ENCODE data around the gene SLC35A2. TPM values are rescaled to one million over a fixed set of nuclear protein-coding genes. Genes with fewer than 3 reads are reported as not detected.

Gene SLC35A2
- total RNA-seq, 1 experiment from 2014 or later, result 61.4 TPM

DNA sequence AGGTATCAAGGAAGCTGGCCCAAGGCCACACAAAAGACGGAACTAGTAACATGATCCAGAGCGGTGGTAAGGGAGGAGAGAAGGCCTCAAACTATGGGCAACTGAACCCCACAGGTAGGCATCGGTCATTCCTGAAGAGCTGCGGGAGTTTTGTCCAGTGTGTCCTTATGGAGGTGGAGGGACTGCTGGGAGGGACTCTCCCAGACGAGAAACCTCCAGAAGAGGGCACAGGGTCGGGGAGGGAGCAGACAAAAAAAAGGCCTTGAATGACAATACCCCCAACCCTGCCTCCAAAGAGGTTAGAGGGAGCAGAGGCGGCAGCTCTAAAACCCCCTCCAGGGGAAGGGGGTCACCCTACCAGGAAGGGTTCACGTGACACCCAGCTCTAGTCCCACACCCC lies 7.3 kb downstream of the SLC35A2 start:
- ChIA-PET POLR2A (interaction anchor here (0.6 kb wide), 1 partner anchor 13 kb away, joined by 5 read pairs; no protein-coding TSS in a partner anchor), CTCF (no interaction called here)
- Histone ChIP-seq H3K4me1 (no peaks in the 10 kb centered on the region), H3K27me3 (replicated peaks; ENCODE audit: control insufficient read depth, insufficient read depth, low read length) (no peaks in the 10 kb centered on the region), H3K9me3 (no peaks in the 10 kb centered on the region), H3K4me3 (ENCODE audit: low read depth, low read length) (no peak overlapping the region), H3K36me3 (ENCODE audit: control insufficient read depth, insufficient read depth, low read length) (no peaks in the 10 kb centered on the region; the same call in 1 of the 2 replicates)
- Mint-ChIP-seq H3K4me3 (ENCODE audit: unreplicated experiment) (no peak overlapping the region), H3K27ac (ENCODE audit: unreplicated experiment) (no peak overlapping the region), H3K36me3 (ENCODE audit: insufficient read depth, unreplicated experiment) (peaks cover 52% of the 10 kb centered on the region), H3K9me3 (ENCODE audit: unreplicated experiment) (no peaks in the 10 kb centered on the region), H3K4me1 (ENCODE audit: low read depth, unreplicated experiment) (no peaks in the 10 kb centered on the region), H3K27me3 (ENCODE audit: insufficient read depth, unreplicated experiment) (no peaks in the 10 kb centered on the region)
- intact Hi-C loops (cut with micrococcal nuclease; ENCODE audit: unreplicated experiment), result no loop called here
- no TSS peak for BruUV-seq (replicated peaks)
- TF ChIP-seq, protein P1, sequence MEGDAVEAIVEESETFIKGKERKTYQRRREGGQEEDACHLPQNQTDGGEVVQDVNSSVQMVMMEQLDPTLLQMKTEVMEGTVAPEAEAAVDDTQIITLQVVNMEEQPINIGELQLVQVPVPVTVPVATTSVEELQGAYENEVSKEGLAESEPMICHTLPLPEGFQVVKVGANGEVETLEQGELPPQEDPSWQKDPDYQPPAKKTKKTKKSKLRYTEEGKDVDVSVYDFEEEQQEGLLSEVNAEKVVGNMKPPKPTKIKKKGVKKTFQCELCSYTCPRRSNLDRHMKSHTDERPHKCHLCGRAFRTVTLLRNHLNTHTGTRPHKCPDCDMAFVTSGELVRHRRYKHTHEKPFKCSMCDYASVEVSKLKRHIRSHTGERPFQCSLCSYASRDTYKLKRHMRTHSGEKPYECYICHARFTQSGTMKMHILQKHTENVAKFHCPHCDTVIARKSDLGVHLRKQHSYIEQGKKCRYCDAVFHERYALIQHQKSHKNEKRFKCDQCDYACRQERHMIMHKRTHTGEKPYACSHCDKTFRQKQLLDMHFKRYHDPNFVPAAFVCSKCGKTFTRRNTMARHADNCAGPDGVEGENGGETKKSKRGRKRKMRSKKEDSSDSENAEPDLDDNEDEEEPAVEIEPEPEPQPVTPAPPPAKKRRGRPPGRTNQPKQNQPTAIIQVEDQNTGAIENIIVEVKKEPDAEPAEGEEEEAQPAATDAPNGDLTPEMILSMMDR (IDR thresholded peaks at IDR 0.05; ENCODE audit: insufficient read depth in 1 of 2, low read depth in 1 of 2, low read length in 1 of 2, severe bottlenecking in 1 of 2, unreplicated experiment in 1 of 2), result no peak
- no peak for DNase-seq

DNA sequence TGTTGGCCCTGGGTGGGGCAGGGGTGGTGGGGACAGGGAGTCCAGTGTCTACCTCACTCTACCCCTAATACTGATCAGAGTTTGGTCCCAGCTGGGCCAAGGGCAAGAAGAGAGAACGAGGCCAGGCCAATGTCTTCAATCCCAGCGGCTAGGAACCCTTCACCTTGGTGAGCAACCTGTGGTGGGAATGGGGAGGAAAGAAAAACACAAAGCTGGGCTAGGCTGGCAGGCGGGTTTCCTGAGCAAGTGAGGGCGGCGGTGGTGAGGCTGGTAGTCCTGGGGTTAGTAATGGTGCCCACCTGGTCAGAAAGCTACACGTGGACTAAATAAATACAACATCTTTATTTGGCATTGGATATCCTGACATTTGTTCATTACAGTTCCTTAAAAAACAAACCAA lies 8.2 kb downstream of the SLC35A2 start:
- DNase-seq, result no peak
- Histone ChIP-seq H3K36me3 (ENCODE audit: control insufficient read depth, insufficient read depth, low read length) (no peaks in the 10 kb centered on the region; the same call in 1 of the 2 replicates), H3K9me3 (no peaks in the 10 kb centered on the region), H3K4me1 (no peaks in the 10 kb centered on the region), H3K27me3 (replicated peaks; ENCODE audit: control insufficient read depth, insufficient read depth, low read length) (no peaks in the 10 kb centered on the region), H3K4me3 (ENCODE audit: low read depth, low read length) (no peak overlapping the region)
- CTCF ChIA-PET, result no interaction called here
- Mint-ChIP-seq H3K9me3 (ENCODE audit: unreplicated experiment) (no peaks in the 10 kb centered on the region), H3K4me3 (ENCODE audit: unreplicated experiment) (no peak overlapping the region), H3K27ac (ENCODE audit: unreplicated experiment) (no peak overlapping the region), H3K4me1 (ENCODE audit: low read depth, unreplicated experiment) (no peaks in the 10 kb centered on the region), H3K27me3 (ENCODE audit: insufficient read depth, unreplicated experiment) (no peaks in the 10 kb centered on the region), H3K36me3 (ENCODE audit: insufficient read depth, unreplicated experiment) (peaks cover 49% of the 10 kb centered on the region)
- intact Hi-C loops (cut with micrococcal nuclease; ENCODE audit: unreplicated experiment), result no loop called here
- TF ChIP-seq, protein P1 (IDR thresholded peaks at IDR 0.05; ENCODE audit: insufficient read depth in 1 of 2, low read depth in 1 of 2, low read length in 1 of 2, severe bottlenecking in 1 of 2, unreplicated experiment in 1 of 2), result no peak
- no TSS peak for BruUV-seq (replicated peaks)
- POLR2A ChIA-PET, result interaction anchor here (0.6 to 1.3 kb wide), 4 partner anchors 9 to 167 kb away, joined by 3 to 6 read pairs (median 4); no protein-coding TSS in a partner anchor

DNA sequence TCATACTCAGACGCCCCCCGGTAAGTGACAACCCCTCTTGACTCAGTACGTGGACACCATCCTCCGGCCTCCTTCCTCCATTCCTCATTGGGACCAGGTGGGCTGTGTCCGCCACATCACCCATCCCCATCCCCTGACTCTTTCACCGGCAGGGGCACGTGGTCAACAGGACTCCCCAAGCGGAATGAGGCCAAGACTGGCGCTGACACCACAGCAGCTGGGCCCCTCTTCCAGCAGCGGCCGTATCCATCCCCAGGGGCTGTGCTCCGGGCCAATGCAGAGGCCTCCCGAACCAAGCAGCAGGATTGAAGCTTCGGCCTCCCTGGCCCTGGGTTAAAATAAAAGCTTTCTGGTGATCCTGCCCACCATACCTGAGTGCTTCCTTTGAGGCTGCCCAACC lies 8.7 kb downstream of the SLC35A2 start:
- Histone ChIP-seq H3K36me3 (ENCODE audit: control insufficient read depth, insufficient read depth, low read length) (no peaks in the 10 kb centered on the region; the same call in 1 of the 2 replicates), H3K4me1 (no peaks in the 10 kb centered on the region), H3K27me3 (replicated peaks; ENCODE audit: control insufficient read depth, insufficient read depth, low read length) (no peaks in the 10 kb centered on the region), H3K4me3 (ENCODE audit: low read depth, low read length) (no peak overlapping the region), H3K9me3 (no peaks in the 10 kb centered on the region)
- DNase-seq, result no peak
- Mint-ChIP-seq H3K4me3 (ENCODE audit: unreplicated experiment) (no peak overlapping the region), H3K36me3 (ENCODE audit: insufficient read depth, unreplicated experiment) (peaks cover 53% of the 10 kb centered on the region), H3K27me3 (ENCODE audit: insufficient read depth, unreplicated experiment) (no peaks in the 10 kb centered on the region), H3K4me1 (ENCODE audit: low read depth, unreplicated experiment) (no peaks in the 10 kb centered on the region), H3K9me3 (ENCODE audit: unreplicated experiment) (no peaks in the 10 kb centered on the region), H3K27ac (ENCODE audit: unreplicated experiment) (peak overlapping the region; percentile 30)
- no TSS peak for BruUV-seq (replicated peaks)
- ChIA-PET POLR2A (interaction anchor here (0.6 to 1.3 kb wide), 4 partner anchors 9 to 167 kb away, joined by 3 to 6 read pairs (median 4); no protein-coding TSS in a partner anchor), CTCF (no interaction called here)
- TF ChIP-seq, protein P1 (IDR thresholded peaks at IDR 0.05; ENCODE audit: insufficient read depth in 1 of 2, low read depth in 1 of 2, low read length in 1 of 2, severe bottlenecking in 1 of 2, unreplicated experiment in 1 of 2), result no peak
- intact Hi-C loops (cut with micrococcal nuclease; ENCODE audit: unreplicated experiment), result no loop called here

Measured in Caco-2 (cell line).